ENCODE measurements around the gene ISG20. TPM values are rescaled to one million over a fixed set of nuclear protein-coding genes. Genes with fewer than 3 reads are reported as not detected.

The ISG20 gene
- total RNA-seq, 4 donors from 2014 or later = 3.9 to 35.9 (median 13.2) TPM

GRCh38 chr15:88680241-88681001 lies 41.6 kb downstream of the ISG20 start:
- Histone ChIP-seq H3K27ac (no peak overlapping the region), H3K4me3 (no peak overlapping the region), H3K27me3 (no peaks in the 10 kb centered on the region), H3K4me1 (no peaks in the 10 kb centered on the region), H3K36me3 (no peaks in the 10 kb centered on the region), H3K9me3 (no peaks in the 10 kb centered on the region)
- intact Hi-C loops (cut with DNase I; ENCODE audit: low total_unique reads) = no loop called here
- no peak for DNase-seq
- TF ChIP-seq POLR2A (IDR thresholded peaks at IDR 0.05) = no peak
- no peak for TF ChIP-seq CTCF (IDR thresholded peaks at IDR 0.05)

- intact Hi-C loops (cut with DNase I; ENCODE audit: low total_unique reads) = no loop called here
- Histone ChIP-seq H3K36me3 (no peaks in the 10 kb centered on the region), H3K9me3 (no peaks in the 10 kb centered on the region), H3K27ac (no peak overlapping the region), H3K4me3 (no peak overlapping the region), H3K27me3 (no peaks in the 10 kb centered on the region), H3K4me1 (no peaks in the 10 kb centered on the region)
- TF ChIP-seq POLR2A (IDR thresholded peaks at IDR 0.05) (no peak), CTCF (IDR thresholded peaks at IDR 0.05) (no peak)
- DNase-seq = no peak
Observed at GRCh38 chr15:88681610-88682221, 42.9 kb downstream of the ISG20 start.

GRCh38 chr15:88684345-88684744 lies 45.5 kb downstream of the ISG20 start:
- no peak for DNase-seq
- intact Hi-C loops (cut with DNase I; ENCODE audit: low total_unique reads) = no loop called here
- H3K27me3 ChIP-seq = no peaks in the 10 kb centered on the region
- H3K4me3 ChIP-seq = no peak overlapping the region
- H3K9me3 ChIP-seq = no peaks in the 10 kb centered on the region
- TF ChIP-seq CTCF (IDR thresholded peaks at IDR 0.05) = no peak
- no peak for TF ChIP-seq POLR2A (IDR thresholded peaks at IDR 0.05)
- no peaks in the 10 kb centered on the region for H3K36me3 ChIP-seq
- no peak overlapping the region for H3K27ac ChIP-seq
- H3K4me1 ChIP-seq = no peaks in the 10 kb centered on the region

GRCh38 chr15:88686166-88686565 lies 47.4 kb downstream of the ISG20 start:
- no peaks in the 10 kb centered on the region for H3K36me3 ChIP-seq
- no peak overlapping the region for H3K27ac ChIP-seq
- intact Hi-C loops (cut with DNase I; ENCODE audit: low total_unique reads) = no loop called here
- H3K4me1 ChIP-seq = no peaks in the 10 kb centered on the region
- no peak for DNase-seq
- no peak overlapping the region for H3K4me3 ChIP-seq
- no peaks in the 10 kb centered on the region for H3K9me3 ChIP-seq
- TF ChIP-seq POLR2A (IDR thresholded peaks at IDR 0.05) (no peak), CTCF (IDR thresholded peaks at IDR 0.05) (no peak)
- H3K27me3 ChIP-seq = no peaks in the 10 kb centered on the region

GRCh38 chr15:88688394-88688933 lies 49.6 kb downstream of the ISG20 start:
- no peaks in the 10 kb centered on the region for H3K27me3 ChIP-seq
- H3K9me3 ChIP-seq = no peaks in the 10 kb centered on the region
- TF ChIP-seq POLR2A (IDR thresholded peaks at IDR 0.05) = no peak
- TF ChIP-seq CTCF (IDR thresholded peaks at IDR 0.05) = no peak
- H3K4me3 ChIP-seq = no peak overlapping the region
- H3K36me3 ChIP-seq = no peaks in the 10 kb centered on the region
- DNase-seq = no peak
- intact Hi-C loops (cut with DNase I; ENCODE audit: low total_unique reads) = no loop called here
- no peaks in the 10 kb centered on the region for H3K4me1 ChIP-seq
- H3K27ac ChIP-seq = no peak overlapping the region

Measured in uterus (tissue), 4 donors.